ENCODE measurements around the gene BAHCC1. TPM values are rescaled to one million over a fixed set of nuclear protein-coding genes. Genes with fewer than 3 reads are reported as not detected.

BAHCC1 gene
- total RNA-seq, 5 donors from 2014 or later (not counting 1 experiment from before 2014, with no cell fraction given): 0.23 to 0.82 (median 0.33) TPM

GRCh38 chr17:81400996-81401722 is 5.9 kb downstream of the BAHCC1 start:
- Histone ChIP-seq H3K4me1 (ENCODE audit: control insufficient read depth in 1 of 2, extremely low read depth in 1 of 2, insufficient read depth in 2 of 2, low read length in 2 of 2) (peaks cover 15 to 45% of the 10 kb centered on the region in 2 experiments), H3K27ac (ENCODE audit: low read length) (no peak overlapping the region), H3K27me3 (replicated peaks in 1 of 2; ENCODE audit: control insufficient read depth in 2 of 2, extremely low read depth in 1 of 2, insufficient read depth in 2 of 2, low read length in 1 of 2) (peaks cover 0 to 85% of the 10 kb centered on the region in 2 experiments), H3K9me3 (no peaks in the 10 kb centered on the region), H3K36me3 (ENCODE audit: control insufficient read depth in 2 of 2, extremely low read depth in 1 of 2, insufficient read depth in 1 of 2, low read length in 1 of 2) (no peaks in the 10 kb centered on the region), H3K4me3 (ENCODE audit: control insufficient read depth in 1 of 2, extremely low read depth in 1 of 2, low read length in 1 of 2) (no peak overlapping the region)
- Mint-ChIP-seq H3K27me3 (peaks cover 43 to 72% of the 10 kb centered on the region in 2 donors), H3K4me3 (no peak overlapping the region), H3K9me3 (no peaks in the 10 kb centered on the region), H3K36me3 (no peaks in the 10 kb centered on the region), H3K27ac (no peak overlapping the region), H3K4me1 (peaks cover 10 to 19% (median 18%) of the 10 kb centered on the region in 3 donors)
- POLR2A ChIA-PET: no interaction called here
- DNase-seq (no peak), ATAC-seq (replicated peaks in 1 of 4) (no peak)
- CTCF ChIA-PET: no interaction called here
- 39% methylated on average over 6 of the region's 20 CpGs for WGBS (ENCODE audit: insufficient coverage)

GRCh38 chr17:81401723-81402529 is 6.7 kb downstream of the BAHCC1 start:
- POLR2A ChIA-PET: no interaction called here
- Mint-ChIP-seq H3K4me3 (peak overlapping the region in 1 of 3 donors; percentile 17), H3K9me3 (no peaks in the 10 kb centered on the region), H3K27me3 (peaks cover 43 to 78% of the 10 kb centered on the region in 2 donors), H3K27ac (peak overlapping the region in 1 of 2 donors; percentile 46), H3K36me3 (no peaks in the 10 kb centered on the region), H3K4me1 (peaks cover 10 to 18% (median 17%) of the 10 kb centered on the region in 3 donors)
- H3K4me1 ChIP-seq (ENCODE audit: control insufficient read depth in 1 of 2, extremely low read depth in 1 of 2, insufficient read depth in 2 of 2, low read length in 2 of 2): peaks cover 10 to 37% of the 10 kb centered on the region in 2 experiments
- no peak for DNase-seq
- no peak overlapping the region for H3K4me3 ChIP-seq (ENCODE audit: control insufficient read depth in 1 of 2, extremely low read depth in 1 of 2, low read length in 1 of 2)
- ATAC-seq (replicated peaks in 1 of 4): no peak
- no peaks in the 10 kb centered on the region for H3K9me3 ChIP-seq
- CTCF ChIA-PET: interaction anchor here in 1 of 2 donors (0.6 kb wide), 1 partner anchor 97 kb away, joined by 3 read pairs; no protein-coding TSS in a partner anchor
- no peaks in the 10 kb centered on the region for H3K36me3 ChIP-seq (ENCODE audit: control insufficient read depth in 2 of 2, extremely low read depth in 1 of 2, insufficient read depth in 1 of 2, low read length in 1 of 2)
- peaks cover 0 to 88% of the 10 kb centered on the region in 2 experiments for H3K27me3 ChIP-seq (replicated peaks in 1 of 2; ENCODE audit: control insufficient read depth in 2 of 2, extremely low read depth in 1 of 2, insufficient read depth in 2 of 2, low read length in 1 of 2)
- WGBS (ENCODE audit: insufficient coverage): 40% methylated on average over 15 of the region's 19 CpGs
- no peak overlapping the region for H3K27ac ChIP-seq (ENCODE audit: low read length)

- no peak overlapping the region for H3K27ac ChIP-seq (ENCODE audit: low read length)
- ATAC-seq (replicated peaks in 1 of 4): no peak
- peaks cover 5 to 31% of the 10 kb centered on the region in 2 experiments for H3K4me1 ChIP-seq (ENCODE audit: control insufficient read depth in 1 of 2, extremely low read depth in 1 of 2, insufficient read depth in 2 of 2, low read length in 2 of 2)
- H3K27ac Mint-ChIP-seq: no peak overlapping the region
- H3K4me1 Mint-ChIP-seq: peaks cover 10 to 18% (median 17%) of the 10 kb centered on the region in 3 donors
- WGBS (ENCODE audit: insufficient coverage): 90% methylated on average over 7 of the region's 9 CpGs
- H3K4me3 Mint-ChIP-seq: no peak overlapping the region
- ChIA-PET POLR2A (no interaction called here), CTCF (no interaction called here)
- H3K4me3 ChIP-seq (ENCODE audit: control insufficient read depth in 1 of 2, extremely low read depth in 1 of 2, low read length in 1 of 2): no peak overlapping the region
- no peaks in the 10 kb centered on the region for H3K9me3 ChIP-seq
- peaks cover 0 to 88% of the 10 kb centered on the region in 2 experiments for H3K27me3 ChIP-seq (replicated peaks in 1 of 2; ENCODE audit: control insufficient read depth in 2 of 2, extremely low read depth in 1 of 2, insufficient read depth in 2 of 2, low read length in 1 of 2)
- DNase-seq: no peak
- H3K36me3 Mint-ChIP-seq: no peaks in the 10 kb centered on the region
- peaks cover 47 to 83% of the 10 kb centered on the region in 2 donors for H3K27me3 Mint-ChIP-seq
- no peaks in the 10 kb centered on the region for H3K9me3 Mint-ChIP-seq
- H3K36me3 ChIP-seq (ENCODE audit: control insufficient read depth in 2 of 2, extremely low read depth in 1 of 2, insufficient read depth in 1 of 2, low read length in 1 of 2): no peaks in the 10 kb centered on the region
These were observed 7.3 kb downstream of the BAHCC1 start for GRCh38 chr17:81402530-81402941.

GRCh38 chr17:81402981-81403467 is 7.8 kb downstream of the BAHCC1 start:
- Histone ChIP-seq H3K27ac (ENCODE audit: low read length) (no peak overlapping the region), H3K4me3 (ENCODE audit: control insufficient read depth in 1 of 2, extremely low read depth in 1 of 2, low read length in 1 of 2) (no peak overlapping the region), H3K27me3 (replicated peaks in 1 of 2; ENCODE audit: control insufficient read depth in 2 of 2, extremely low read depth in 1 of 2, insufficient read depth in 2 of 2, low read length in 1 of 2) (peaks cover 0 to 89% of the 10 kb centered on the region in 2 experiments), H3K36me3 (ENCODE audit: control insufficient read depth in 2 of 2, extremely low read depth in 1 of 2, insufficient read depth in 1 of 2, low read length in 1 of 2) (no peaks in the 10 kb centered on the region), H3K9me3 (no peaks in the 10 kb centered on the region), H3K4me1 (ENCODE audit: control insufficient read depth in 1 of 2, extremely low read depth in 1 of 2, insufficient read depth in 2 of 2, low read length in 2 of 2) (peaks cover 5 to 28% of the 10 kb centered on the region in 2 experiments)
- ChIA-PET POLR2A (no interaction called here), CTCF (interaction anchor here in 1 of 2 donors (0.7 kb wide), 1 partner anchor 208 kb away, joined by 3 read pairs; no protein-coding TSS in a partner anchor)
- Mint-ChIP-seq H3K4me1 (peaks cover 8 to 14% (median 13%) of the 10 kb centered on the region in 3 donors), H3K27ac (no peak overlapping the region), H3K9me3 (no peaks in the 10 kb centered on the region), H3K4me3 (no peak overlapping the region), H3K36me3 (no peaks in the 10 kb centered on the region), H3K27me3 (peaks cover 47 to 83% of the 10 kb centered on the region in 2 donors)
- 50% methylated on average over 2 of the region's 9 CpGs for WGBS (ENCODE audit: insufficient coverage)
- no peak for ATAC-seq (replicated peaks in 1 of 4)
- no peak for DNase-seq

GRCh38 chr17:81403671-81404534 is 8.6 kb downstream of the BAHCC1 start:
- Histone ChIP-seq H3K27me3 (replicated peaks in 1 of 2; ENCODE audit: control insufficient read depth in 2 of 2, extremely low read depth in 1 of 2, insufficient read depth in 2 of 2, low read length in 1 of 2) (peaks cover 0 to 89% of the 10 kb centered on the region in 2 experiments), H3K36me3 (ENCODE audit: control insufficient read depth in 2 of 2, extremely low read depth in 1 of 2, insufficient read depth in 1 of 2, low read length in 1 of 2) (no peaks in the 10 kb centered on the region), H3K9me3 (no peaks in the 10 kb centered on the region), H3K4me1 (ENCODE audit: control insufficient read depth in 1 of 2, extremely low read depth in 1 of 2, insufficient read depth in 2 of 2, low read length in 2 of 2) (peaks cover 3 to 19% of the 10 kb centered on the region in 2 experiments), H3K27ac (ENCODE audit: low read length) (no peak overlapping the region), H3K4me3 (ENCODE audit: control insufficient read depth in 1 of 2, extremely low read depth in 1 of 2, low read length in 1 of 2) (no peak overlapping the region)
- peaks cover 51 to 85% of the 10 kb centered on the region in 2 donors for H3K27me3 Mint-ChIP-seq
- no peak for DNase-seq
- no peak overlapping the region for H3K4me3 Mint-ChIP-seq
- peaks cover 5 to 8% (median 8%) of the 10 kb centered on the region in 3 donors for H3K4me1 Mint-ChIP-seq
- 88% methylated on average over 29 of the region's 39 CpGs for WGBS (ENCODE audit: insufficient coverage)
- no peak overlapping the region for H3K27ac Mint-ChIP-seq
- no peaks in the 10 kb centered on the region for H3K36me3 Mint-ChIP-seq
- H3K9me3 Mint-ChIP-seq: no peaks in the 10 kb centered on the region
- ChIA-PET POLR2A (no interaction called here), CTCF (interaction anchor here in 1 of 2 donors (0.7 kb wide), 1 partner anchor 209 kb away, joined by 3 read pairs; no protein-coding TSS in a partner anchor)
- no peak for ATAC-seq (replicated peaks in 1 of 4)

Measured in T-cell (primary cell).